GM19238 (cell line): Measurements from ENCODE around the gene DST.

Experiments used
- DNase-seq: peaks from one replicate; pipeline ENCODE4 v3.0.0; 2011; ENCODE audit warnings: low spot score; ENCODE audit not compliant: insufficient read length

Gene DST

GRCh38 chr6:56538851-56539250, 103.8 kb downstream of the DST start:
- DNase-seq = no peak

DNA sequence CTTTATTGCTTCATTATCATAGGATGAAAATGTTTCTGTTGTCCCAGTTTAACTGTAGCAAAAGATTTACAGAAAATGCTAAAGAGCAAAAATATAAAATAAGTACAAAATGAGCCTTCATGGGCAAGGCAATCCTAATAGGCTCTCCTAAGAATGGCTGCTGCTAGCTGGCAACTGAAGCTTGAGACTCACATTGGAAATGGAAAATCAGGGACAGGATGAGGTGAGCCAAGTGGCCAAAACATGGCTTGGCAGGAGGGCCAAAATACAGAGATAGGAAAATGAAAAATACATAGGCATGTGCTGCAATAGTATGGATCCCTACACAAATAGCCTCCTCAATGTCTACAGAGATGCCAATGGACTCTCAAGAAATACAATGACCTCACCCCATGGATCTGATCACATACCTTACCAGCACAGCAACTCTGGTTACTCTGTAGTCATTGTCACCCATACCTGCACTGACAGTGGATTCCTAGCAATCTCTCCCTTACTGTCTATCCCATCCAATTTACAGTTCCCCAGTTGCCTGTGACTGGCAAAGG, 105.4 kb downstream of the DST start:
- no peak for DNase-seq

DNA sequence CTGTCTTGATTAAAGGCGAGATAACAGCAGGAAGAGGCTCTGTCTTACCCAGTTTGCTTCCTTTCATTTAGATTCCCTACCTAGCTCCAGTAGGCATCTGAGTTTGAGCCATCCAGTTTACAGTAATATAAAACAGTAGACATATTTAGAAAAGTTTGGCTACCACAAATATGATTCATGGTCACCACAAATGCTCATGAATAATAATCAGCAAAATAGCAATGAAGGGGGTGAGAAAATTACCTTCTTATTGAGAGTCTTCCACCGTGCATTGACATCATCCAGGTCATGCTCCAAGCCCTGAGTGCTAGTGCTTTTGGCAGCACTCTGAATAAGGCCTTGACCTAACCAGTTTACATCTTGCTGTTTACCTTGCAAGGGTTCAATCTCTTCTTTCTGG, 106.2 kb downstream of the DST start:
- no peak for DNase-seq

DNA sequence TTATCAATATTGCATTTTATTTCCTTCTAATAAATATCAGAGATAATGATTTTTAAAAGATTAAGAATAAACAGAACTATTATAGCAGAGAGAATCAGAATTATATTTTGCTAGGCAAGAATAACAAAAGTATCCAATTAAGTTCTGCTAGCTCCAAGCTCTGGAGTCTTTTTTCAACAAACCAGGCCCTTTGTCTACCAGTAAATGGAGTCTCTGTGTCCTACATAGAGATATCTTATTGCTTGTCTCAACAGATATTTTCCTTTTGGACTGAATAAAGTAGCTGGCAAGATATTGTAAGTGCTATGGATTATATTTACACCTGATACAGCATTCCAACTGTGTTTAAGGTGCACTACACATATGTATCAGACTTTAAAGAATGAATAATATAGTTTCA, 107.1 kb downstream of the DST start:
- DNase-seq = no peak

DNA sequence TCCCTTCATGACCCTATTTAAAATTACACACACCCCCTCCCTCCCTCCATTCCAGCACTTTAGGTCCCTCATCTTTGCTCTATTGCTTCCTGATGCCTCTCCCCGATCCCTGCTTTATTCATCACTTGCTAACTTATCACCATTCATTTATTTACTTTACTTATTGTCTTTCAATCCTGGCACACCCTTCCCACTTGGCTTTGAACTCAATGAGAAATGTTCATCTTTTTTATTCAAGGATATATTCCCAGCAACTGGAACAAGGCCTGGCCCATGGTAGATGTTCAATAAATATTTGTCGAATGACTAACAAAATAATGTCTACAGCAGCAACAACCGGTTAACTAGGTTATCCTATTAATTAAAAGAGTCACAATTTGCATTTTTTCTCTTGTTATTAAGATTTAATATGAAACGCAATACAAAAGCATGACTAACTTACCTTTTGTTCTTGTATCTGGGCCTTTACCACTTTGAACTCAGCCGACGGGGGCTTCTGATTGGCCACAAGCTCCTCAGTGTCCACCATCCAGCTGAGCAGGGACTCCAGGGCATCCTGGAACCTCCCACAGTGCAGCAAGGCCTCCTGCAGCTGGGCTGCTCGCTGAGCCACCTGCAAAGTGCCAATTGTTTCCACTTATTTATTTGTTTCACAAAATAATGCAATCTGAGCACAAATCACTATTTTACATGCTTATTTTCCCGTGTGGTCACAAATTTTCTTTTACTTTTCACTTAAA, 107.8 kb downstream of the DST start:
- DNase-seq = no peak

DNA sequence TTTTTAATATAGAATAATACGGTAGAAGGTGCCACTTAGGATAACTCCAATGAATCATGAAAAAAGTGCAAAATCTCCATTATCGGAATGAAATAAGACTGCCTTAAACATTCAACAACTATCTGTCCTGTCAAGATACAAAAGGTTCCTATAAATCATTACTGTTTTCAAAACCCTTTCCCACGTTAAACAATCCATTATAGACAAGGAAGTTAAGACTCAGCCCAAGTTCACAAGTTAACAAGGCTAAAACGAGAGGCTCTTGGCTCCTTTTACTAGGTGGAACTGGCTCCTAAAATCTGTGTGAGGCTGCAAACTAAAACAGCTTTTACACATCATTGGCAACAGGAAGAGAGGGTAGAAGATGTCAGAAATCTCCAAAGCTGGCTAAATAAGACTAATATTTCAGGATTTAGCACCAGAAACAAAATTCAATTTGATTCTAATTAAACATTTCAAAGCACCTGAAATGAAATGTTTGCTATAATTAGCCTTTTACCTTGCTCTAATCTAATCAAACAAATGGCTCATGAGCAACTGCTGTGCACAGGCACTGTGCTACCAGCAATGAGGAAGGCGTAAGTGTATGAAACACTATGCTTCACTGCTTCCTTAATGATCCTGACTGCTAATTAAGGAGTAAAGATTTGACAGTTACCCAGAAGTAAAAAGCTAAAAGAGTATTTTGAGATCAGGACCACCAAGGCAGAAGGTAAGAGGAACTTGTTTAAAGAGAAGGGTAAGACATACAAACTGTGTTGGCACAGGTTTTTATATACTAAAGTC, 109.7 kb downstream of the DST start:
- DNase-seq = no peak

- DNase-seq = no peak
These were observed 110.7 kb downstream of the DST start for GRCh38 chr6:56531839-56532595.

DNA sequence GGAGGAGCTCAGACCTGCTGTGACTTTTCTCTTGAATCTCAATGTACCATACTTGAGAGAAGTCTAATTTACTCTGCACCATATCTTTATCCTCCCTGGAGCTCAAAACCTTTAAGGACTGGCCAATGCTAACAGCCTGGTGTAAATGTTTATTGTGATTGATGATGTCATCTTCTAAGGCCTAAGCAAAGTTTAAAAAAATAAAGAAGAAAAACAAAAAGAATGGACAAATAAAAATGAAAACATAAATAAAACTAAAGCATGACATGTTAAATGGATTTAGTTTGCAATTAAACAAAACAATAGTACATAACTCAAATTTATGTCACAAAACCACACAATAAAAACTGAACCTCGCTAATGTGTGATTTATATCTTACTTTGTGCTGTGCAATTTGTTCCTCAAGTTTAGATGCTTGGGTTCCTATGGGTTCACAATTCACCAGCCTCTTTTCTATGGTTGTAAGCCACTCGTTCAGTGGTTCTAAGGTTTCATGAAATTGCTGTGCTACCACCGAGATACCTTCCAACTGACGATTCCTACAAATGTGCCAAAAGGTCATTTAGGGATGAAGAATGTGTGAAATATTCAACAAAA, 113.0 kb downstream of the DST start:
- DNase-seq = no peak

DNA sequence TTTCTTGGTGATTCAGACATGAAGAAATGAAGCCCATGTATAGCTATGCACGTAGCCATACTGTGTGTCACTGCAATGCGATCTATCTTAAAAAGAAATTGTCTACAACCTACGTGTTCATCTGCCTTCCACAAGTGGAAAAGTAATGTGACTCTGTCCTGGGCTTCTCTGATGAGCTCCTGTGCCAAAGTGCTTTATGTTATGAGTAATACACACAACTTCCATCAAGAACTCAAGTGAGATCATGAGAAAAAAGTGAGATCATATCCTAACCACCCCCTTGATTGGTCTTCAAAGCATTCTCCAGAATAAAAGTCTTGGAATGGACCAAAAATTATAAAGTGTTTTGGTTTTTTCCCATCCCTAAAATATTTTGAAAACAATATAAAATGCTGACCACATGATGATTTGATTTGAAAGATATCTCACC, 114.3 kb downstream of the DST start:
- no peak for DNase-seq

DNA sequence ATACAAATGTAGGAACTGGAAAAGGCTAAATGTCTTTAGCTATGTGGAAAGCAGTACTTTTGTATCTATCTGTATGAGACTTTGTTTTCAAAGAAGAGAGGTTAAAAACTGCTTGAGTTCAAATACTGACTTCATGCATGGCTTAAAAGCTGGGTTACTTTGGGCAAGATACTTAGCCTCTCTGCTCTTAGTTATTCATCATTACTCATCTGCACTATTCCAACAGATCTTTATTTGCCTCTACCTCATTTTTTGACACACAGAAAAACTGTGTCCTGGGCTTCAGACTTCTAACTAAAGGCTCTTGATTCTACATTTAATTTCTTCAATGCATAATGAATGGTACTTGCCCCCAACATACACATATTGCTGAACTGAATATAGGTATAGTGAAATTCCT, 114.8 kb downstream of the DST start:
- no peak for DNase-seq

GRCh38 chr6:56526860-56527544, 115.7 kb downstream of the DST start:
- no peak for DNase-seq

GRCh38 chr6:56525974-56526789, 116.5 kb downstream of the DST start:
- DNase-seq = no peak

DNA sequence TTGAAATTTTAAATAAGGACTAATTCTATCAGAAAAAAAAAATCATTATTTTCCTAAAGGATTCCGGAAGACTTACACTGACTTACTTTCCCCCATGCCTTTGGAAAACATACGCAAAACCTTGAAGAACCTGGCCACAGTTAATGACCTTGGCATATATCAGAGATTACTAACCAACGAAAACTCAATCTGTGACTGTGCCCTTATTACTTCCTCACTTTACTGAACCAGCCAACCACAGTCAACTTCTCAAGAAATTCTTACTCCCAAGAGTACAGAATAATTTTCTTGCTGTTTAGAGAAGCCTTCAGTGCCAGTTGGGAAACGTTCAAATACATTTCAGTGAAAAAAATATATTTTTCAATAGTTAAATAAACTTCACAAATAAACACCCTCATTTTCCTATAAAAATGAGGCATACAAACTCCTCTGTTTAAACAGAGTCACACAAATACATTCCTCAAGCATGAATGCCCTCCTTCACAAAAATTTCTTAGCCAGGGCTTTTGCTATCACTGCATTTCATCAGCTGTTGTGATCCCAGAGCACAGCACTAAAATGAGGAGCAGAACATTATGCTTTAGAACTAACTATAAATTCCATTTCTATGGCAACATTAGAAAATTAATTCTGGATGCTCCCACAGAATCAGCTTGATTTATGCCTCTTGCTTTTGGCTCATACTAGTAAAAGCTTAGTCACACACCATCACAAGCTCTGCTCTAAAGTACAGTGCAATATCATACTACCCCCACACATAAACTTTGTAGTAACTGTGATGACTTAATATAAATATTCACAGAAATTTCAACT, 117.6 kb downstream of the DST start:
- DNase-seq = no peak

DNA sequence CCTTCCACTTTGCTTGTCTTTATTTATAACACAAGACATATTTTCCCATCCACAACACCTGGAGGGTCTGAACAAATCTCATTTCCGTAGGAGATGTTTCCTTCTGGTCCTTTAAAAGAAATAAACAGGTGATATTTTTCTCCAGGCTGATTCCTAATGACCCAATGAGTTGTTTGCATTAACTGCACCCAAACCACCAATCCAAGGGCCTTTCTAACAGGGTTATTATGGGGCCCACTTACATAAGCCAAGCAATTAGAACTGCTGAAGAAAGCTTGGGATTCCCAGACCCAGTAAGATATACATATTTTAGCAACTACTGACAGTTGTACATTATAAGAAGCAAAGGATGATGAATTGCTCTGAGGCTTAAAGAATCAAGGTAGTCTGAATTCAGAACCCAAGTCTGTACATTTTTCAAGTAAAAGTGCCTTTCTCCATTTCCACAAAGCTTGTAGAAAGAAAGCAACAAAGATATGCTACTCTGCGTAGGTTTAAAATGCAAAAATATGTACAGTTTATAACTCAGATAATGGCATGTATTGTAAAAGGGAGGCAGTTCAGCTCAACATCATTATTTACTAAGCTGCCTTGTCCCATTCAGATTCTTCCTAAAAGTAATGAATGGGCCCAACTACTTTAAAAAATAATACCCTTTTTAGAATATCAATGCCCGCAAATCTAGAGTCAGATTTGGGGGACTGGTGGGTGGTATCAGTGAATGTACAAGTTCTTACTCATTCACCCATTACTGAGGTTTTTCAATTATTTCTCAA, 120.0 kb downstream of the DST start:
- DNase-seq = no peak

- no peak for DNase-seq
These were observed 120.7 kb downstream of the DST start for GRCh38 chr6:56521976-56522375.

DNA sequence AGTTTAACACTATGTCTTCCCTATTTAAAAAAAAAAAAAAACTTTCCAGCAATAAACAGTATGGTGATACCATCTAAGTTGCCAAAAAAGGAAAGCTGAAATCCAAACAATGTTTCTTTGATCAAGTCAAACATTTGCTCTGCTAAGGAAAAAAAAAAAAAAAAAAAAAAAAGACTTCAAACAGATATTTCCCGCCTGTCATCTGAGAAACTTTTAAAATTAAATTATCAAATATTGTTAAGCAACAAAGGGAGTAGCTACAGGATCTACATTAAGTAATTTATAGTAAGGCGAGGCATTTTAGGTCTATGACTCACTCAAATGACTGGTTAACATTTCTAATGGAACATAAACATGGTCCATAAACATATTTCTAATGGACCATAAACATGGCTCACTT, 121.2 kb downstream of the DST start:
- DNase-seq = no peak

DNA sequence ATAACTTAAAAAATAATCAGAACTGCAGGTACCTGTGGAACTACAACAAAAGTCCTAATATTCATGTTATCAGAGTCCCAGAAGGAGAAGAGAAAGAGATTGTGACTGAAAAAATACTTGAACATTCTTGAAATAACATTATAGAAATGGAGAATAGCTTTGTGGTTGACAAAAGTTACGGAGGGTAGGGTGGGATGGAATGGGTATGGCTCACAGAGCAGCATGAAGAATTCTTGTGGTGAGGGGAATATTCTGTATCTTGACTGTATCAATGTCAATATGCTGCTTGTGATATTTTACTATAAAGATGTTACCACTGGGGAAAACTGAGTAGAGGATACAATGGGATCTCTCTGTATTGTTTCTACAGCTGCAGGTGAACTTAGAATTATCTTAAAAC, 122.5 kb downstream of the DST start:
- no peak for DNase-seq

DNA sequence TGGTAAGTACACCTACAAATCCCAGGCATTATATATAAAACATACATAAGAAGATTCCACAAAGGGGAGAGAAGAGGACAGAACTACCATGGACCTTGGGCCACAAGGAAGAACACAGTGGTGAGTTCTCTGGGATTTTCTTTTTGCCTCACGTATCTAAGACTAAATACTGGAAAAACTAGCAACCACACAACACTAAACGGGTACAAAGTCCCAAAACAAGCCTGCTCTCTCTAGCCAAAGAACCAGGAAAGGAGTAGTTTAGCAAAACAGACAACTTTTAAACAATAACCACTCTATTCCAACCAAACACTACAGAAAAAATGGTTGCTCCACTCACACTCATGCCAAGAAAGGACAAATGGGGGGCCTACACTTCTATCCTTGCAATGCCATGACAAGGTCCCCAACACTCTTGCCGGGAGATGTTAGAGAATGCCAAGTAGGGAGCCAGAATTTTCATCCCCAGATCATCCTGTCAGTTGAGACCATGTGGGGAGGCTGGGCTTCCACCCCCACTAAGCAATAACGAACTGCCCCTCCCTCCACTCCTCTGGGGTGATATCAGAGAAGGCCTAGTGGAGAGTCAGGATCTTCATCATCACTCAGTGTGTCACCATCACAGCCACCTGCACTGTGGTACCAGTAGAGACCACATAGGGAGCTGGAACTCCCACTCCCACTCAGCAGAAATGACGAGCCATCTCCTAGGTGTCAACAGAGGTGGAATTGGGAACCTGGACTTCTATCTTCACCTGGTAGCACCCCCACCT, 123.5 kb downstream of the DST start:
- no peak for DNase-seq
